Activated T-helper 2 cell treated with anti-CD3 and anti-CD28 coated beads, Interferon-gamma antibody, Interleukin-2, Interleukin-4, amounts not matched to agents 10 μg/mL and 5 μg/mL and 100 μg/mL, durations not matched to agents 14 hours and 24 hours and 36 hours (primary cell): Measurements from ENCODE around the gene RAB12. TPM values are rescaled to one million over a fixed set of nuclear protein-coding genes. Genes with fewer than 3 reads are reported as not detected.
"Not testable (repeated sequence)": the region's sequence is repeated elsewhere in the genome, so short reads cannot be mapped to it uniquely, and the experiment has no call there.

Experiments used
- DNase-seq: peaks from one replicate; pipeline ENCODE4 v3.0.0; 2021; ENCODE audit warnings: low spot score
- H3K27ac Mint-ChIP-seq: one replicate; pipeline ENCODE4 v1.8.0; 2021; ENCODE audit warnings: mixed read lengths
- H3K27me3 Mint-ChIP-seq: one replicate; pipeline ENCODE4 v1.8.0; 2021; ENCODE audit warnings: low read depth, mixed read lengths
- H3K36me3 Mint-ChIP-seq: one replicate; pipeline ENCODE4 v1.8.0; 2021; ENCODE audit warnings: low read depth, mixed read lengths
- H3K4me1 Mint-ChIP-seq: one replicate; pipeline ENCODE4 v1.8.0; 2021; ENCODE audit warnings: low read depth, mixed read lengths
- H3K4me3 Mint-ChIP-seq: one replicate; pipeline ENCODE4 v1.8.0; 2021; ENCODE audit warnings: low read depth, mild to moderate bottlenecking, moderate library complexity, mixed read lengths
- H3K9me3 Mint-ChIP-seq: one replicate; pipeline ENCODE4 v1.8.0; 2021; ENCODE audit warnings: mixed read lengths
- intact Hi-C: fragments of 100-400 bp; cut with micrococcal nuclease; formaldehyde crosslinking; loops from one replicate; pipeline ENCODE4 v1.15.1; 2023
- total RNA-seq: library from RNA; stranded (reverse); gene quantifications from 2 replicates; pipeline ENCODE4 v1.2.3, GENCODE V29; 2022

RAB12 gene
- total RNA-seq, 1 donor from 2014 or later = 14.7 TPM

DNA sequence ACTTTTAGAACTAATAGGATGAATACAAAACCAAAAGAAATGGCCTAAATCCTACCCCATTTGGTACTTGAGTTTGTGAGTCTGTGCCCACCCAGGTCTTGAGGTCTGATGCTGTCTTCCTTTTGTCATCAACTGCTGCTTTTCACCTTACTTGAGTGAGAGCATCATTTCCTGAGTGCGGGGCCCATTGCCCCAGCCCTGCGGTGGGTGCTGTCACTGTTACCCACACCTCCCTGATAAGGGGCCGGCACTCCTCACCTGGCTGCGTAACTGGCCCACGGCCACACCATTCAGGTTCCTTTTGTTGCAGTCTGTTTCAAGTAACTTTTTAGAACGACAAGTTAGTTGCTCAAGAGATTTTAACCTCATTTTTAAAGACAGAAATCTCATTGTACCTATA lies 25.3 kb downstream of the RAB12 start:
- intact Hi-C loops = no loop called here
- H3K36me3 Mint-ChIP-seq = peaks cover 56% of the 10 kb centered on the region
- H3K4me1 Mint-ChIP-seq = peaks cover 3% of the 10 kb centered on the region

DNA sequence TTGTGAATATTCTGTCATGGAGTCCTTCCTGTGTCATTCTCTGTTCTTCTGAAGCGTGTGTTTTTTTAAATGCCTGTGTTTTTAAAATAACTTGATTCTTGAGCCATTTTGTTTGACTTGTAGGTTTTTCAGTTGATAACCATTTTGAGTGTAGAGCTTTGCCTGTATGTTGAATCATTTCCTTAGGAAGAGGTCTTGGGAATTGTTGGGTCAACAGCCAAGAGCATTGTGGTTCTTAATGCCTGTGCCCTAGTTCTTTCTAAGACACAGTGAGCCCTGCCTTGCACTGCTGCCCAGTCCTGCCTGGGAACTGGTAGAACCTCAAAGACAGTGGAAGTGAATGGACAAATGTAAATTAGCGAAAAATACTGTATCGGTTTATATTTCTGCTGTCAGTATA lies 25.9 kb downstream of the RAB12 start:
- H3K4me1 Mint-ChIP-seq = peaks cover 3% of the 10 kb centered on the region
- H3K4me3 Mint-ChIP-seq = no peak overlapping the region
- peaks cover 61% of the 10 kb centered on the region for H3K36me3 Mint-ChIP-seq
- no peaks in the 10 kb centered on the region for H3K27me3 Mint-ChIP-seq
- no peaks in the 10 kb centered on the region for H3K9me3 Mint-ChIP-seq
- H3K27ac Mint-ChIP-seq = peak overlapping the region; percentile 28
- intact Hi-C loops = no loop called here
- no peak for DNase-seq

More for the DNA sequence above, 25.3 kb downstream of the RAB12 start:
- Mint-ChIP-seq H3K9me3 (no peaks in the 10 kb centered on the region), H3K27me3 (no peaks in the 10 kb centered on the region), H3K4me3 (no peak overlapping the region), H3K27ac (no peak overlapping the region)
- DNase-seq = no peak

DNA sequence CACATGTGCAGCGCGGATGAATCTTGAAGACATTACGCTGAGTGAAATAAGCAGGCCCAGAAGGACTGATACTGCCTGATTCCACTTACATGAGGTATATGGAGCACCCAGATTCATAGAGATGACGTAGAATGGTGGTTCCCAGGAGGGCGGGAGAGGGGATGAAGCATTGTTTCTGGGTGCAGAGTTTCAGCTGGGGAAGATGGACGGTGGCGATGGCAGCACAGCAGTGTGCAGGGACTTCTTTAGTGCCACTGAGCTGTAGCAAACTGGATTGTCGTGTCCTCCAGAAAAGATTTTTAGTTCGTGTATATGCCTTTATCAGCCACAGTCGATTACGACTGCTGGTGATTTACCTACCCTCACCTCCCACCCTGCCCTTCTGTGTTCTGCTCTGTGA lies 30.5 kb downstream of the RAB12 start:
- Mint-ChIP-seq H3K36me3 (peaks cover 52% of the 10 kb centered on the region), H3K4me1 (peaks cover 4% of the 10 kb centered on the region)

DNA sequence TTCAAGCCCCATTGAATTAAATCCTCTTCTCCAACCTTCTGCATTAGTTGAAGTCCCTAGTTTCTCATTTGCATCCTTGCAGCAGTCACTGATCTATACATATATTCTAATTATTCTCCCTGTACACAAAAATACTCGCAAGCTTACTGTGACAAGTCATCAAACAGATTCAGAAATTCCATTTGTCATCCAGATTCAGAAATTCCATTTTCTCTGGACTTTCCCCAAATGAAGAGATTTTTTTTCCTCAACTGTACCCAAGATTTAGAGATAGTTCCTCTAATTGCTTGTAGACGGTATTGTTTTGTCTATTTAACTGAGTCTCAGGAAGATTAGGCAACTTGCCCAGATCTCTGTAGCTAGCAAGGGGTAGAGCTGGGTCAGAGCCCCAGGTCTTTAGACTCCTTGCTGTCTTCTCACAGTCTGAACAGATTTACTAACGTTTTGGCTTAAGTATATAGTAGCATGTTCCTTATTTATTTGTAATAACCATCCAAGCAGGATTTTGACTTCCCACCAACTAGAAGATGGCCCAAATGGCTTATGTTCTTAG lies 34.2 kb downstream of the RAB12 start:
- Mint-ChIP-seq H3K27ac (no peak overlapping the region), H3K9me3 (no peaks in the 10 kb centered on the region), H3K4me3 (no peak overlapping the region), H3K4me1 (peaks cover 4% of the 10 kb centered on the region), H3K27me3 (peaks cover 5% of the 10 kb centered on the region), H3K36me3 (peaks cover 22% of the 10 kb centered on the region)
- DNase-seq = no peak
- intact Hi-C loops = no loop called here

More for the DNA sequence above, 30.5 kb downstream of the RAB12 start:
- no peaks in the 10 kb centered on the region for H3K9me3 Mint-ChIP-seq
- H3K27me3 Mint-ChIP-seq = no peaks in the 10 kb centered on the region
- no peak overlapping the region for H3K4me3 Mint-ChIP-seq
- DNase-seq = no peak
- H3K27ac Mint-ChIP-seq = no peak overlapping the region
- intact Hi-C loops = no loop called here

DNA sequence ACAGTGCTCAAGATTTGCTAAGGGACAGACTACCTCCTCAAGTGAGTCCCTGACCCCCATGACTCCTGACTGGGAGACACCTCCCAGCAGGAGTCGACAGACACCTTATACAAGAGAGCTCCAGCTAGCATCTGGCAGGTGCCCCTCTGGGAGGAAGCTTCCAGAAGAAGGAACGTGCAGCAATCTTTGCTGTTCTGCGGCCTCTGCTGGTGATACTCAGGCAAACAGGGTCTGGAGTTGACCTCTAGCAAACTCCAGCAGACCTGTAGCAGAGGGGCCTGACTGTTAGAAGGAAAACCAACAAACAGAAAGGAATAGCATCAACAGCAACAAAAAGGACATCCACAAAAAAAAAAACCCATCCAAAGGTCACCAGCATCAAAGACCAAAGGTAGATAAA lies 38.1 kb downstream of the RAB12 start:
- H3K4me1 Mint-ChIP-seq, DNase-seq, H3K9me3 Mint-ChIP-seq, intact Hi-C loops, H3K36me3 Mint-ChIP-seq, H3K27ac Mint-ChIP-seq, H3K4me3 Mint-ChIP-seq: not testable (repeated sequence)
- H3K27me3 Mint-ChIP-seq = peaks cover 23% of the 10 kb centered on the region

DNA sequence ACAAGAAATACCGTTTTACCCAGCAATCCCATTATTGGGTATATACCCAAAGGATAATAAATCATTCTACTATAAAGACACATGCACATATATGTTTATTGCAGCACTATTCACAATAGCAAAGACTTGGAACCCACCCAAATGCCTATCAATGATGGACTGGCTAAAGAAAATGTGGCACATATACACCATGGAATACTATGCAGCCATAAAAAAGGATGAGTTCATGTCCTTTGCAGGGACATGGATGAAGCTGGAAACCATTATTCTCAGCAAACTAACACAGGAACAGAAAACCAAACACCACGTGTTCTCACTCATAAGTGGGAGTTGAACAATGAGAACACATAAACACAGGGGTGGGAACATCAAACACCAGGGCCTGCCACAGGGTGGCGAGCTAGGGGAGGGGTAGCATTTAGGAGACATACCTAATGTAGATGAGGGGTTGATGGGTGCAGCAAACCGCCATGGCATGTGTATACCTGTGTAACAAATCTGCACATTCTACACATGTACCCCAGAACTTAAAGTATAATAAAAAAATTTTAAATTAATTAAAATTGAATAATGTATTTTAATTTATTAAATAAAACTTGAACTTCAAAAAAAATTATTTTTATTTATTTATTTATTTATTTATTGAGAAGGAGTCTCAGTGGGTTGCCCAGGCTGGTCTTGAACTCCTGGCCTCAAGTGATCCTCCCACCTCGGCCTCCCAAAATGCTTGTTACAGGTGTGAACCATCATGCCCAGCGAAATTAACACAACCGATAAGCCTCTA lies 42.4 kb downstream of the RAB12 start:
- H3K27me3 Mint-ChIP-seq = peaks cover 40% of the 10 kb centered on the region
- H3K4me3 Mint-ChIP-seq, H3K36me3 Mint-ChIP-seq, H3K4me1 Mint-ChIP-seq, H3K9me3 Mint-ChIP-seq, H3K27ac Mint-ChIP-seq, DNase-seq, intact Hi-C loops: not testable (repeated sequence)

DNA sequence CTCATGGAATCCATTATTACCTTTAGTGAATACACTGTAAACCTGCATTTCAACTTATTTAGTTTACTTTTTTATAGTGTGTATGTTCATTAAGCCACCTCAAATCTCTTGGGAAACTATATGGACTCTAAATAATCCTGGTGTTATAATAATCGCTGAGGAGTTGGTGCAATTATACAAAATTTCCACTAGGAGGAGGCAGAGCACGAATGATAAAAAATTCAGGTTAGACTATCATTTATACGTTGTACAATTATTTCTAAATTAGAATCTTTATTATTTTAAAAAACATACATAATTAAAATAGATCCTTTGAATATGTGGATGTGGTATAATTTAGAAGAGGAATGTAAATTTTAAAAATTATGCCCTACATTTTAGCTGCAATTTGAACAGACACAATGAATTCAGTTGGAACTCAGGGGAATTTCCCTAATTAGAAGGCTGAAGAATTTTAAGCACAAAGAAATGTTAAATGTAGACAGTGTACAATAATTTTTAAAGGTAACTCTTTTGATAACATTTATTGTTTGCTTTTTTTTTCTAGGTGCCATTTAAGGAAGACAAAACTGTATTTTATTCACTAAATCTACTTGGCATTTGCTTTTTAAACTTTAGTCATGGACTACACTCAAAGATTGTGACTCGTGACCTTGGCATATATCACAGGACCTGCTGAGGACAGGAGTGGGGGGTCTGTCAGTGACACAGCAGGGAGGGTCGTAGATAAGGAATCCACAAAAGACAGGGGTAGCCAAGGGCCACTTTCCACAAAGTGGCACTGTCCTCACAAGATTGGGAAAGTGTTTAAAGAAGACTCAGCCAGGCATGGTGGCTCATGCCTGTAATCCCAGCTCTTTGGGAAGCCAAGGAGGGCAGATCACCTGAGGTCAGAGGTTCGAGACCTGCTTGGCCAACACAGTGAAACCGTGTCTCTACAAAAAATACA lies 45.5 kb downstream of the RAB12 start:
- Mint-ChIP-seq H3K4me3 (no peak overlapping the region), H3K27me3 (peaks cover 28% of the 10 kb centered on the region), H3K27ac (no peak overlapping the region), H3K36me3 (no peaks in the 10 kb centered on the region), H3K4me1 (no peaks in the 10 kb centered on the region), H3K9me3 (no peaks in the 10 kb centered on the region)
- intact Hi-C loops = loop anchor here (2.0 kb wide), 1 partner anchor 334 kb away; no protein-coding TSS in a partner anchor
- no peak for DNase-seq

DNA sequence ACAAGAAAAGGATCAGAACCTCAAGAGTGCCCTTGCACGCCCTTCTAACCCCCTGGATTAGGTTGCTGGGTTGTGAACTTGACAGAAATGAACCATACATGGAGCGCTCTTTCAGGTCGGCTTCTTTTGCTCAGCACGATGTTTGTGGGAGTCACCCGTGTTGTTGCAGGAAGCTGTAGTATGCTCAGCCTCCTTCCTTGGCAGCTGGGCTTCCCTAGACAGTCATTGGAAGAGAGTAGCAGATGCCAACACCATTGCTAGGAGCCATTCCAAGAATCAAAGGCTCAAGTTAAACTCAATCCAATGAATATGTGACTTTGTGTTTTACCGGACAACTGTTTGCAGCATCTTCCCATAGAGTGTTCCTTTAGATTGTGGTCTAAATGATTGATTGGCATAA lies 47.0 kb downstream of the RAB12 start:
- H3K27ac Mint-ChIP-seq = no peak overlapping the region
- peaks cover 21% of the 10 kb centered on the region for H3K27me3 Mint-ChIP-seq
- intact Hi-C loops = no loop called here
- H3K4me1 Mint-ChIP-seq = peaks cover 1% of the 10 kb centered on the region
- H3K36me3 Mint-ChIP-seq = no peaks in the 10 kb centered on the region
- no peak overlapping the region for H3K4me3 Mint-ChIP-seq
- H3K9me3 Mint-ChIP-seq = no peaks in the 10 kb centered on the region
- DNase-seq = no peak

DNA sequence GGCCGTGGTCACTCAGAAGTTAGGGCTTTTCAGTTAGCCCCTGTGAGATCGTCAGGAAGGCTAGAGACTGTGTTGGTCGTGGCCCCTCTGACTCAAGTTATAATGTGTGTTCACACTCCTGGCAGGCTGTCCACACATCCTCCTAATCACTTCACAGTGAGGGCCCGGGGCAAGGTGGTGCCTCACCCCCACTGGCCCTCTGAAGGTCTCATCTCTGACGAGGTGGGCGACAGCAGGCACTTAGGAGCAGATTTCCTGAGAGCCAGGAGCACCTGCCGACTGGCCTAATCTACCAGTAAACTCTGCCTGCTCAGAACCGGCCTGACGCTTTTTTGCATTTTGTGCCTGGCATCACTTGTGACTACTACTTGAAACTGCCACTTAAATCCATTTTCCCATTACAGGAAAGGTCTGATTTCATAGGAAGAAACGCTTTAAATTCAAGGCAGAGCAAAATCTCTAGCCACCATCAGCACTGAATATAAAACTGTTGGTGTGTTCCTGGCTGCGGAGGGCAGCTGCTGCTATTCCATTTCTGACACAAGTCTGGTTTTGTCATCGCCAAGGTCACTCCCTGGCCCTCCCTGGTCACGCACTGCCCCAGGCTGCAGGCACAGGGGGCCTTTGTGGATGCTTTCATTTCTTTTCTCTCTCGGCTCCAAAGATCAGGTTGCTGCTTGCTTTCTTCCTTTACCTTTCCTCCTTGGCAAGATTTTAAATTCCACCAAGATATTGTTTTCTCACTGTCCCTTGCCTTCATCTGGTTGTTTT lies 48.0 kb downstream of the RAB12 start:
- Mint-ChIP-seq H3K27ac (no peak overlapping the region), H3K36me3 (no peaks in the 10 kb centered on the region), H3K4me3 (no peak overlapping the region), H3K4me1 (peaks cover 1% of the 10 kb centered on the region), H3K9me3 (no peaks in the 10 kb centered on the region), H3K27me3 (peaks cover 21% of the 10 kb centered on the region)
- intact Hi-C loops = no loop called here
- no peak for DNase-seq

DNA sequence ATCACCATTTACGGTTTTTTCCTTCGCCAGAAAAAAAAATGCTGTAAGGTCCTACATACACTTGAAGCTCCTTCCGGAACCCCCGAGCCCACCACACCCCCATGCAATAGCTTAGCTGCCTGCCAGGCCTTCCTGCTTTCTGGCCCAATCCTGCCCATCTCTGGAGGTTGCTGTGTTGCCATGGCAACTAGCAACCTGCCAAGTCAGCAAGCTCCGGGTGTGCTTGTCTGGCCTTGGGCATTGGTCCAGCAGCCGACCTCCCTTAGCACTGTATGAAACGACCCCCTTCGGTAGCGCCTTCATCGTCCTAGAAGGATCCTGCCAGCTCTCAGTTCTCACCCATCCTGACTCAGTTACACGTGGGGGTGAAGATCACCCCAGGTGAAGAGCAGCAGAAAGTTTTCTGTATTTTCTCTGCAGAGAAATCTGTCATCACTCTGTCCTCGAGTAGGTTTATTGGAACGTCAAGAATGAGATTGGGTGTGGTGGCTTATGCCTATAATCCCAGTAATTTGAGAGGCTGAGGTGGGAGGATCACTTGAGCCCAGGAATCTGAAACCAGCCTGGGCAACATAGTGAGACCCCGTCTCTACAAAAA lies 48.7 kb downstream of the RAB12 start:
- DNase-seq = no peak
- intact Hi-C loops = no loop called here
- Mint-ChIP-seq H3K27me3 (peaks cover 21% of the 10 kb centered on the region), H3K4me3 (no peak overlapping the region), H3K4me1 (peaks cover 1% of the 10 kb centered on the region), H3K27ac (no peak overlapping the region), H3K9me3 (no peaks in the 10 kb centered on the region), H3K36me3 (no peaks in the 10 kb centered on the region)

DNA sequence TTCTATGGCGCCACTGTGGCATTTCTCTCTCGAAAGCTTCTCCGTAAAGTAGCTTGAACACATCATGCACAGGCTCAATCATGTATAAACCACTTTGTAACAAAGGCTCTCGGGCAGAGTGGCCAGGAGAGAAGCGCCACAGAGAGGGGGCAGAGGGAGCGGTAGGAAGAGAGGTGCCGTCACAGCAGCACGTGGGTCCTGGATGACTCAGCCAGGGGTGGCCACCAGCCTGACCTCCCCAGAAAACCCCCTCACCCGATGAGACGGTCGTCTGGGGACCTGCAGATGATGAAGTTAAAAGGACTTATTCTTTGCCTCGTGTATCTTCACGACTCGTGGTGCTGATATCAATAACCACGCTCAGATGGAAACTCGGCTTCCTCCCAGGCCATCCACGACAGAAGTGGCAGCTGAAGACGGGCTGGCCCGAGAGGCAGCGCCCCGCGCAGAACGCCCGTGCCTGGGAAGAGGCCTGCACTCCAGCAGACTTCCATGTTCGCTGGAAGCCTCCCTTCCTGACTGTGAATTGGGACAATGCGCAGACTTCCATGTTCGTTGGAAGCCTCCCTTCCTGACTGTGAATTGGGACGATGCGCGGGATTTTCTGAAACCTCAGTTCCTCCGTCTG lies 49.7 kb downstream of the RAB12 start:
- no peaks in the 10 kb centered on the region for H3K36me3 Mint-ChIP-seq
- H3K27me3 Mint-ChIP-seq = peaks cover 12% of the 10 kb centered on the region
- no peak overlapping the region for H3K4me3 Mint-ChIP-seq
- intact Hi-C loops = no loop called here
- DNase-seq = no peak
- H3K9me3 Mint-ChIP-seq = no peaks in the 10 kb centered on the region
- no peak overlapping the region for H3K27ac Mint-ChIP-seq
- H3K4me1 Mint-ChIP-seq = peaks cover 1% of the 10 kb centered on the region
